SJCRH30 (cell line): ENCODE results near the gene CRELD2. TPM values are rescaled to one million over a fixed set of nuclear protein-coding genes. Genes with fewer than 3 reads are reported as not detected.
A peak's percentile ranks its signal among the peaks of the same experiment; 100 is the strongest.

Experiments
- DNase-seq, 2 experiments: peaks; one replicate each; pipeline ENCODE4 v3.0.0-alpha.2; 2015 to 2020
- H3K27ac ChIP-seq: fragments of 250-450 bp; sonication (Bioruptor Pico); 2 replicates; pipeline ENCODE4 v1.5.1; 2020; ENCODE audit warnings: mild to moderate bottlenecking, moderate library complexity
- H3K27me3 ChIP-seq: fragments of 250-450 bp; sonication (Bioruptor Pico); 2 replicates; pipeline ENCODE4 v1.5.1; 2020; ENCODE audit warnings: mild to moderate bottlenecking, moderate library complexity
- H3K36me3 ChIP-seq: fragments of 250-450 bp; sonication (Bioruptor Pico); 2 replicates; pipeline ENCODE4 v1.5.1; 2020; ENCODE audit warnings: mild to moderate bottlenecking, moderate library complexity
- H3K4me1 ChIP-seq: fragments of 250-450 bp; sonication (Bioruptor Pico); 2 replicates; pipeline ENCODE4 v1.5.1; 2020; ENCODE audit warnings: mild to moderate bottlenecking, moderate library complexity
- H3K4me3 ChIP-seq: fragments of 250-450 bp; sonication (Bioruptor Pico); 2 replicates; pipeline ENCODE4 v1.5.1; 2020; ENCODE audit warnings: mild to moderate bottlenecking, moderate library complexity
- H3K9me3 ChIP-seq: fragments of 250-450 bp; sonication (Bioruptor Pico); replicated peaks from 2 replicates; pipeline ENCODE4 v1.5.1; 2020; ENCODE audit warnings: mild to moderate bottlenecking, moderate library complexity
- total RNA-seq: library from RNA; depleted of rRNA; stranded (reverse); fragments of >200 nt; shearing (Covaris generic); gene quantifications from 2 replicates; pipeline ENCODE4 v1.2.3, GENCODE V29; 2014

CRELD2 gene
- total RNA-seq, 1 experiment from 2014 or later = 37.6 TPM

- Histone ChIP-seq H3K9me3 (no peaks in the 10 kb centered on the region), H3K27ac (no peak overlapping the region), H3K27me3 (no peaks in the 10 kb centered on the region), H3K4me1 (peaks cover 4% of the 10 kb centered on the region; the same call in 1 of the 2 replicates), H3K4me3 (no peak overlapping the region), H3K36me3 (peaks cover 5% of the 10 kb centered on the region; the same call in 1 of the 2 replicates)
- no peak for DNase-seq
These were observed 5.0 kb upstream of the CRELD2 start for GRCh38 chr22:49913446-49913845.

- Histone ChIP-seq H3K9me3 (no peaks in the 10 kb centered on the region), H3K27ac (no peak overlapping the region), H3K27me3 (no peaks in the 10 kb centered on the region), H3K4me1 (peaks cover 4% of the 10 kb centered on the region; the same call in 1 of the 2 replicates), H3K4me3 (no peak overlapping the region), H3K36me3 (peaks cover 5% of the 10 kb centered on the region; the same call in 1 of the 2 replicates)
- DNase-seq = no peak
These were observed 4.2 kb upstream of the CRELD2 start for GRCh38 chr22:49914256-49914655.

- no peak overlapping the region for H3K27ac ChIP-seq
- H3K4me3 ChIP-seq = no peak overlapping the region
- peaks cover 4% of the 10 kb centered on the region; the same call in 1 of the 2 replicates for H3K4me1 ChIP-seq
- DNase-seq = no peak
- H3K9me3 ChIP-seq = no peaks in the 10 kb centered on the region
- no peaks in the 10 kb centered on the region for H3K27me3 ChIP-seq
- peaks cover 5% of the 10 kb centered on the region; the same call in 1 of the 2 replicates for H3K36me3 ChIP-seq
These were observed 2.8 kb upstream of the CRELD2 start for GRCh38 chr22:49915610-49916009.

GRCh38 chr22:49916831-49917230, 1.6 kb upstream of the CRELD2 start:
- Histone ChIP-seq H3K27ac (no peak overlapping the region), H3K9me3 (no peaks in the 10 kb centered on the region), H3K36me3 (peaks cover 5% of the 10 kb centered on the region; the same call in 1 of the 2 replicates), H3K27me3 (no peaks in the 10 kb centered on the region), H3K4me3 (no peak overlapping the region), H3K4me1 (peaks cover 4% of the 10 kb centered on the region; the same call in 1 of the 2 replicates)
- no peak for DNase-seq

- peak overlapping the region; percentile 73 for H3K4me3 ChIP-seq
- H3K4me1 ChIP-seq = peaks cover 4% of the 10 kb centered on the region; the same call in 1 of the 2 replicates
- no peak for DNase-seq
- H3K9me3 ChIP-seq = no peaks in the 10 kb centered on the region
- no peak overlapping the region for H3K27ac ChIP-seq
- no peaks in the 10 kb centered on the region for H3K27me3 ChIP-seq
- H3K36me3 ChIP-seq = no peaks in the 10 kb centered on the region
These were observed 762 bp downstream of the CRELD2 start for GRCh38 chr22:49918911-49919881.

DNA sequence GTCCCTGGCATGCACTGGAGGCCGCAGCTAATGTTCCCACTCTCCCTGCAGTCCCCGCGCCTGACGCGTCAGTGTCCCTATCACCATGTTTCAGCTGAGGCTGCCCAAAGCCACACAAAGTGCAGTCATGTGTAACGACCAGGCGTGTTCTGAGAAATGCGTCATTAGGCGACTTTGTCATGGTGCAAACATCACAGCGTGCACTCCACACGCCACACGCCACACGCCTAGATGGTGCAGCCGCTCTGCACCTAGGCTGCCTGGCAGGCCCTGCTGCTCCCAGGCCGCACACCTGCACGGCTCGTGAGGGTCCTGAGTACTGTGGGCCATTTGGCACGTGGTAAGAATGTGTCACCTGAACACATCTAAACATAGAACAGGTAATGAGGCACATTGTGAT, 2.4 kb downstream of the CRELD2 start:
- Histone ChIP-seq H3K27me3 (no peaks in the 10 kb centered on the region), H3K4me3 (no peak overlapping the region), H3K4me1 (peaks cover 4% of the 10 kb centered on the region; the same call in 1 of the 2 replicates), H3K36me3 (no peaks in the 10 kb centered on the region), H3K9me3 (no peaks in the 10 kb centered on the region), H3K27ac (no peak overlapping the region)
- no peak for DNase-seq

DNA sequence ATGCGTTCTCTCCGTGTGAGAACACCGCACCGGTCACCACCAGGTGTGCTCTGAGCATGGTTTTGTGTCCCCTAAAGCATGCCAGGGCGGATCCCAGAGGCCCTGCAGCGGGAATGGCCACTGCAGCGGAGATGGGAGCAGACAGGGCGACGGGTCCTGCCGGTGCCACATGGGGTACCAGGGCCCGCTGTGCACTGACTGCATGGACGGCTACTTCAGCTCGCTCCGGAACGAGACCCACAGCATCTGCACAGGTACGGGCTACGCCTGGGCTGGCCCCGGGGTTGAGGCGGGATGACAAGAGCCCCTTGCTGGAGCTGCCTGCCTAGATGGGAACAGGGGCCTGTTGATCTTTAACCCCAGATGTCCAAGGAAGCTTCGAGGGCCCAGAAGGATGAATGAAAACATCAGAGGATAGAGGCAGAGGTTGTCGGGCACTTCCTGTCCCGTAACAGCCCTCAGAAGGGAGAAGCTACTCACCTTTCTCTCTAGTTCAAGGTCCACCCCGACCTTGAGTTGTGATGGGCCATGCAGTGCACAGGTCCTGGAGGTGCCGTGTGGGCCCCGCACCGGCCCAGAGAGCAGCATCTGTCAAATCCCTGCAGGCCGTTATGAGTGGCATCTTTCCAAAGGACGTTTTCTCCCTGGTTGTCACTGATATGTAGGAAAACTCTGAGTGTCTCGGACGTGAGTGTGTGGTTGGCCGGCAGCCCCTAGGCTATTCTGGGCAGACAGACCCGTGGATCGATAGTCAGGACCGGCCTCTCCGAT, 3.3 kb downstream of the CRELD2 start:
- Histone ChIP-seq H3K27me3 (no peaks in the 10 kb centered on the region), H3K36me3 (no peaks in the 10 kb centered on the region), H3K4me1 (peaks cover 4% of the 10 kb centered on the region; the same call in 1 of the 2 replicates), H3K27ac (no peak overlapping the region), H3K4me3 (no peak overlapping the region), H3K9me3 (no peaks in the 10 kb centered on the region)
- no peak for DNase-seq

GRCh38 chr22:49922484-49922883, 4.0 kb downstream of the CRELD2 start:
- Histone ChIP-seq H3K9me3 (no peaks in the 10 kb centered on the region), H3K27ac (no peak overlapping the region), H3K36me3 (no peaks in the 10 kb centered on the region), H3K4me1 (no peaks in the 10 kb centered on the region; the same call in 1 of the 2 replicates), H3K4me3 (no peak overlapping the region), H3K27me3 (no peaks in the 10 kb centered on the region)
- DNase-seq = no peak

DNA sequence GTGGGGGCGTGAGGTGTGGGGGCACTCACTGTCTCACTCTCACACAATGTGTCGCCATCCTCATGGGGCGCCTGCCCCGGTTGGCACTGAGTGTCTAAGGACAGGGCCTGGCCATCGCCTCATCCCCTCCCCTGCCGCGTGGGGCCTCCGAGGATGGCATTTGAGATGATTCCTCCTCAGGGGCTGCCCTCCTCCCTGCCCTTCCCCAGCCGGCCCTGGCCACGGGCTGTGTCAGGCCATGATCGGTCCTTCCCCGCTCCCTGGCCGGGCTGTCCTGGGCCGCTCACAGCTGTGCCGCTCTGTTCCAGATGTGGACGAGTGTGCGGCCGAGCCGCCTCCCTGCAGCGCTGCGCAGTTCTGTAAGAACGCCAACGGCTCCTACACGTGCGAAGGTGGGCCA, 4.5 kb downstream of the CRELD2 start:
- Histone ChIP-seq H3K4me3 (no peak overlapping the region), H3K4me1 (no peaks in the 10 kb centered on the region), H3K9me3 (no peaks in the 10 kb centered on the region), H3K27ac (no peak overlapping the region), H3K36me3 (no peaks in the 10 kb centered on the region), H3K27me3 (no peaks in the 10 kb centered on the region)
- no peak for DNase-seq

DNA sequence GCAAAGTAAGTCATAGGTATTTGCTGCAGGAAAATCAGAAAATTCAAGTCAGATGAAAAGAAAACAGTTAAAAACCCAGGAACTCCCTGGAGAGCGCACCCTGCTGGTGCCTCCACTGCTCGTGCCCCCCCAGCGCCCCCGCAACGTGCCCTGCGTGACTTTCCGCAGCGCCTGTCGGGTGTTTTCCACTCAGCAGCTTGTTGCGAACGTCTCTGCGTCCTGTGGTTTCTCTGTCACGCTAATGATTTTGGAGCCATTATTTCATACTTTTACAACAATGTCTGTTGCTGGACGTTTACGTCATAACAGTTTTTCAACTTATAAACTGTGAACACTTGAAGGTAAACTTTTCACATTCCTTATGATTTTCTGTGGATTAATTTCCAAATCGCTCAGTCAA, 5.0 kb downstream of the CRELD2 start:
- no peak overlapping the region for H3K27ac ChIP-seq
- H3K27me3 ChIP-seq = no peaks in the 10 kb centered on the region
- no peak overlapping the region for H3K4me3 ChIP-seq
- DNase-seq = no peak
- no peaks in the 10 kb centered on the region for H3K9me3 ChIP-seq
- H3K4me1 ChIP-seq = no peaks in the 10 kb centered on the region
- no peaks in the 10 kb centered on the region for H3K36me3 ChIP-seq

DNA sequence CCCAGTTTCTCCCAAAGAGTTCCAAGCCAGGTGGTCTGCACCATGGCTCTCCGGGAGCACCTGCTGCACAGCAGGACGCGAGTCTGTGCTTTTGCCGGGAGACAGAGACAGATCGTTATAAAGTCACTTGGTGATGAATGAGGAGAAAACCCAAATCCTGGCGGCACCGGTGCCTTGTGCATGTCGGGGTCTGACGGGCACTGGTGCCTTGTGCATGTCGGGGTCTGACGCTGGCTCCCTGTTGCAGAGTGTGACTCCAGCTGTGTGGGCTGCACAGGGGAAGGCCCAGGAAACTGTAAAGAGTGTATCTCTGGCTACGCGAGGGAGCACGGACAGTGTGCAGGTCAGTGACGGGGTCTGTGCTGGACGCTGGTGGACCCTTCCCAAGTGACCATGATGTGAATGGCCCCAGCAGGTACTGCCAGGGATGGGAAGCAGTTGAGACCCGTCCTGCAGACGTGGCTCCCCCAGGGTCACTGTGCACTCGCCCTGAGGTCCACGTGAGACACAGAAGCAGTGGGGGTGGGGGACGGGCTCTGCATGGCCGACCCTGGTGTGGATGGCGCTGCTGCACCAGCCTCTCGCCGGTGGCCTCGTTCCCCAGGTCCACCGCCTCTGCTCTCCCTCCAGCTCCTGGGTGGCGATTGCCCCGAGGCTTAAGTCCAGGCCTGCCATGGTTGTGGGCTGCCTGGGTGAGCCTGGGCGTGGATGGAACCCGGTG, 5.8 kb downstream of the CRELD2 start:
- H3K36me3 ChIP-seq = no peaks in the 10 kb centered on the region
- H3K4me3 ChIP-seq = no peak overlapping the region
- H3K4me1 ChIP-seq = no peaks in the 10 kb centered on the region
- no peaks in the 10 kb centered on the region for H3K27me3 ChIP-seq
- DNase-seq = no peak
- no peaks in the 10 kb centered on the region for H3K9me3 ChIP-seq
- no peak overlapping the region for H3K27ac ChIP-seq

- H3K36me3 ChIP-seq = no peaks in the 10 kb centered on the region
- H3K4me3 ChIP-seq = no peak overlapping the region
- H3K4me1 ChIP-seq = no peaks in the 10 kb centered on the region
- no peak overlapping the region for H3K27ac ChIP-seq
- H3K27me3 ChIP-seq = no peaks in the 10 kb centered on the region
- no peaks in the 10 kb centered on the region for H3K9me3 ChIP-seq
- DNase-seq = no peak
These were observed 7.2 kb downstream of the CRELD2 start for GRCh38 chr22:49925525-49926128.

DNA sequence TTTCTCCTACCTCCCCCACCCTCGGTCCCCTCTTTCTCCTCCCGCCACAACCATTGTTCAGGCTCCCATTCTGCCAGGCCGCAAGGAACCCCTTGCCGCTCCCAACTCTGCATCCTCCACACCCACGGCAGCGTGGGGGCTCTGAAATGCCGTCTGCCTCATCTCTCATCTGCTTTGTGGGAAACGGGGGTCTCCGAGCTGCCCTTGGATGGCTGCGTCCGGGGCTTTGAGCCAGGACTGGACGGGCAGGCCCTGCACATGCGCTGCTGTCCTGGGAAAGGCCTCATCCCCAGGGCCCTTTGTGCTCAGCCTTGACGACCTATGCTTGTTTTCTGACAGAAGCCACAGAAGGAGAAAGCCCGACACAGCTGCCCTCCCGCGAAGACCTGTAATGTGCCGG, 8.5 kb downstream of the CRELD2 start:
- no peak overlapping the region for H3K27ac ChIP-seq
- DNase-seq = no peak

DNA sequence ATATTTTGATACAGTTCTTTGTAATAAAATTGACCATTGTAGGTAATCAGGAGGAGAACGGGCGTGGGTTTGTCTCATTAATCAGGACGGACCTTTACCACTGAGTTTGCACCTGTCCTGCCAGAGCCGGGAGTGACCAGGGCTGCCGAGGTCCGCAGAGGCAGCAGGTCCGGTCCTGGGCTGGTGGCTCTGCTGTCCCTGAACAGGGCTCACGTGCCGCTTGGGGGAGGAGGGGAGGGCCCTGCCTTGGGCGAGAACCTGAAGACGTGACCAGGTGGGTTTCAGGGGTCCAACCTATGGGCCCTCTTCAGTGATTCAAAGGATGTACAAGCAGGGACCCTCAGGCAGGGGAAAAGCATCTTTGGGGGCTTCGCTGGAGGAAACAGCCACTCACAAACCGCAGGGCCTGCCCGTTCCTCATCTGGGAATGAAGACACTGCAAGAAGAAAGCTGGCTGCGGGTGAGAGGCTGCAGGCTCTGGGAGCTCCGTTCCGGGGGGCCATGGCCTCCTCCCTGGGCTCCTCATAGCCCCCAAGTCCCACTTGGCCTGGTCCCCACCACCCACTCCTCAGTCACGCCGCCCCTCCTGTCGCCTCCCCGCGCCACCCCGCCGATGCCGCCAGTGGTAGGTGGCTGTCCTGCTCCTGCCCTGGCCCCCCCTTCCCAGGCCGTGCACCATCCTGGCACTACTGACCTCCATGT, 9.2 kb downstream of the CRELD2 start:
- Histone ChIP-seq H3K4me1 (peaks cover 8% of the 10 kb centered on the region), H3K9me3 (no peaks in the 10 kb centered on the region), H3K36me3 (no peaks in the 10 kb centered on the region), H3K27ac (no peak overlapping the region), H3K4me3 (no peak overlapping the region), H3K27me3 (no peaks in the 10 kb centered on the region)
- DNase-seq = no peak

More for the DNA sequence above, 8.5 kb downstream of the CRELD2 start:
- Histone ChIP-seq H3K27me3 (no peaks in the 10 kb centered on the region), H3K36me3 (no peaks in the 10 kb centered on the region), H3K4me1 (peaks cover 8% of the 10 kb centered on the region), H3K4me3 (no peak overlapping the region), H3K9me3 (no peaks in the 10 kb centered on the region)
